ENCODE measurements around the gene SPEN. TPM values are rescaled to one million over a fixed set of nuclear protein-coding genes. Genes with fewer than 3 reads are reported as not detected.
"Not testable (repeated sequence)": the region's sequence is repeated elsewhere in the genome, so short reads cannot be mapped to it uniquely, and the experiment has no call there.

The SPEN gene
- total RNA-seq, 2 experiments from 2014 or later: 37.0 to 41.9 TPM

GRCh38 chr1:15835741-15836510, 11.6 kb upstream of the SPEN start:
- H3K4me1 Mint-ChIP-seq (ENCODE audit: low read depth): peaks cover 18% of the 10 kb centered on the region
- intact Hi-C loops (cut with micrococcal nuclease): loop anchor here (1.0 kb wide), 3 partner anchors 11 to 531 kb away; partner anchors contain the start of genes SPEN, SZRD1 and ZBTB17
- H3K27me3 Mint-ChIP-seq: no peaks in the 10 kb centered on the region
- peak overlapping the region; percentile 96 for H3K27ac Mint-ChIP-seq
- no peaks in the 10 kb centered on the region for H3K9me3 Mint-ChIP-seq
- DNase-seq: peak; percentile 100
- ChIA-PET CTCF (interaction anchor here (0.6 to 3.6 kb wide), 6 partner anchors 9 to 154 kb away, joined by 3 to 17 read pairs (median 3); partner anchors contain the start of gene SPEN), POLR2A (interaction anchor here (0.6 to 3.4 kb wide), 4 partner anchors 12 to 372 kb away, joined by 3 to 68 read pairs (median 3); partner anchors contain the start of gene SPEN)
- H3K36me3 Mint-ChIP-seq: peaks cover 4% of the 10 kb centered on the region
- peak overlapping the region; percentile 81 for H3K4me3 Mint-ChIP-seq

GRCh38 chr1:15836511-15836771, 11.1 kb upstream of the SPEN start:
- intact Hi-C loops (cut with micrococcal nuclease); H3K27me3 Mint-ChIP-seq; DNase-seq; H3K36me3 Mint-ChIP-seq; H3K9me3 Mint-ChIP-seq: not testable (repeated sequence)
- CTCF ChIA-PET: interaction anchor here (0.6 to 3.6 kb wide), 6 partner anchors 8 to 154 kb away, joined by 3 to 17 read pairs (median 3); partner anchors contain the start of gene SPEN
- POLR2A ChIA-PET: interaction anchor here (0.7 to 3.4 kb wide), 5 partner anchors 11 to 220 kb away, joined by 3 to 68 read pairs (median 3); partner anchors contain the start of gene SPEN
- H3K27ac Mint-ChIP-seq: peak overlapping the region; percentile 96
- peak overlapping the region; percentile 81 for H3K4me3 Mint-ChIP-seq
- H3K4me1 Mint-ChIP-seq (ENCODE audit: low read depth): peaks cover 18% of the 10 kb centered on the region

- CTCF ChIA-PET: interaction anchor here (1.5 to 3.6 kb wide), 3 partner anchors 11 to 114 kb away, joined by 3 to 17 read pairs (median 3); partner anchors contain the start of gene SPEN
- Mint-ChIP-seq H3K4me1 (ENCODE audit: low read depth) (peaks cover 13% of the 10 kb centered on the region), H3K36me3 (no peaks in the 10 kb centered on the region), H3K27ac (peak overlapping the region; percentile 96), H3K27me3 (no peaks in the 10 kb centered on the region), H3K9me3 (no peaks in the 10 kb centered on the region), H3K4me3 (peak overlapping the region; percentile 81)
- POLR2A ChIA-PET: interaction anchor here (0.7 to 3.4 kb wide), 5 partner anchors 11 to 220 kb away, joined by 3 to 68 read pairs (median 3); partner anchors contain the start of gene SPEN
- intact Hi-C loops (cut with micrococcal nuclease): no loop called here
- peak; percentile 82 for DNase-seq
Measured at GRCh38 chr1:15836772-15837669, 10.5 kb upstream of the SPEN start.

- H3K9me3 Mint-ChIP-seq: no peaks in the 10 kb centered on the region
- ChIA-PET CTCF (interaction anchor here (3.6 kb wide), 1 partner anchor 10 kb away, joined by 17 read pairs; the partner anchor contains the start of gene SPEN), POLR2A (interaction anchor here (3.4 kb wide), 1 partner anchor 10 kb away, joined by 68 read pairs; the partner anchor contains the start of gene SPEN)
- DNase-seq: no peak
- intact Hi-C loops (cut with micrococcal nuclease): no loop called here
- H3K36me3 Mint-ChIP-seq: no peaks in the 10 kb centered on the region
- no peak overlapping the region for H3K27ac Mint-ChIP-seq
- H3K4me3 Mint-ChIP-seq: no peak overlapping the region
- H3K4me1 Mint-ChIP-seq (ENCODE audit: low read depth): peaks cover 11% of the 10 kb centered on the region
- no peaks in the 10 kb centered on the region for H3K27me3 Mint-ChIP-seq
Measured at GRCh38 chr1:15837931-15838330, 9.6 kb upstream of the SPEN start.

- Mint-ChIP-seq H3K36me3 (no peaks in the 10 kb centered on the region), H3K9me3 (no peaks in the 10 kb centered on the region), H3K27me3 (no peaks in the 10 kb centered on the region), H3K4me3 (no peak overlapping the region), H3K4me1 (ENCODE audit: low read depth) (peaks cover 9% of the 10 kb centered on the region), H3K27ac (no peak overlapping the region)
- DNase-seq: no peak
- intact Hi-C loops (cut with micrococcal nuclease): no loop called here
- POLR2A ChIA-PET: interaction anchor here (3.4 kb wide), 1 partner anchor 9 kb away, joined by 68 read pairs; the partner anchor contains the start of gene SPEN
- CTCF ChIA-PET: interaction anchor here (3.6 kb wide), 1 partner anchor 10 kb away, joined by 17 read pairs; the partner anchor contains the start of gene SPEN
Measured at GRCh38 chr1:15838721-15839120, 8.8 kb upstream of the SPEN start.

- H3K4me3 Mint-ChIP-seq: no peak overlapping the region
- intact Hi-C loops (cut with micrococcal nuclease): no loop called here
- ChIA-PET POLR2A (interaction anchor here (0.5 to 2.0 kb wide), 4 partner anchors 10 to 395 kb away, joined by 3 to 10 read pairs (median 3); no protein-coding TSS in a partner anchor), CTCF (interaction anchor here (0.9 to 1.1 kb wide), 2 partner anchors 8 to 151 kb away, joined by 3 read pairs; no protein-coding TSS in a partner anchor)
- no peaks in the 10 kb centered on the region for H3K27me3 Mint-ChIP-seq
- H3K4me1 Mint-ChIP-seq (ENCODE audit: low read depth): peaks cover 21% of the 10 kb centered on the region
- H3K27ac Mint-ChIP-seq: no peak overlapping the region
- DNase-seq: no peak
- H3K9me3 Mint-ChIP-seq: no peaks in the 10 kb centered on the region
- peaks cover 5% of the 10 kb centered on the region for H3K36me3 Mint-ChIP-seq
Measured at GRCh38 chr1:15843826-15844572, 3.5 kb upstream of the SPEN start.

- peak overlapping the region; percentile 33 for H3K27ac Mint-ChIP-seq
- H3K4me3 Mint-ChIP-seq: peak overlapping the region; percentile 89
- H3K36me3 Mint-ChIP-seq, DNase-seq, H3K9me3 Mint-ChIP-seq, CTCF ChIA-PET, H3K27me3 Mint-ChIP-seq: not testable (repeated sequence)
- POLR2A ChIA-PET: interaction anchor here (0.6 to 5.2 kb wide), 3 partner anchors 9 to 597 kb away, joined by 3 to 97 read pairs (median 68); no protein-coding TSS in a partner anchor
- intact Hi-C loops (cut with micrococcal nuclease): loop anchor here (2.0 kb wide), 2 partner anchors 229 to 319 kb away; partner anchors contain the start of genes DDI2 and DNAJC16
- H3K4me1 Mint-ChIP-seq (ENCODE audit: low read depth): peaks cover 33% of the 10 kb centered on the region
Measured at GRCh38 chr1:15846056-15846455, 1.5 kb upstream of the SPEN start.

GRCh38 chr1:15847893-15848142, 311 bp downstream of the SPEN start:
- H3K9me3 Mint-ChIP-seq: no peaks in the 10 kb centered on the region
- no peak for DNase-seq
- H3K27ac Mint-ChIP-seq: peak overlapping the region; percentile 89
- intact Hi-C loops (cut with micrococcal nuclease): loop anchor here (1.0 to 2.0 kb wide), 4 partner anchors 13 to 321 kb away; partner anchors contain the start of genes DDI2, DNAJC16 and ZBTB17
- H3K27me3 Mint-ChIP-seq: no peaks in the 10 kb centered on the region
- H3K4me3 Mint-ChIP-seq: peak overlapping the region; percentile 89
- POLR2A ChIA-PET: interaction anchor here (0.9 to 5.2 kb wide), 12 partner anchors 11 to 230 kb away, joined by 3 to 97 read pairs (median 4); partner anchors contain the start of gene ZBTB17
- CTCF ChIA-PET: interaction anchor here (0.8 to 2.6 kb wide), 5 partner anchors 11 to 160 kb away, joined by 3 to 17 read pairs (median 9); no protein-coding TSS in a partner anchor
- peaks cover 8% of the 10 kb centered on the region for H3K36me3 Mint-ChIP-seq
- peaks cover 49% of the 10 kb centered on the region for H3K4me1 Mint-ChIP-seq (ENCODE audit: low read depth)

GRCh38 chr1:15848143-15848928, 829 bp downstream of the SPEN start:
- H3K27me3 Mint-ChIP-seq: no peaks in the 10 kb centered on the region
- peaks cover 49% of the 10 kb centered on the region for H3K4me1 Mint-ChIP-seq (ENCODE audit: low read depth)
- ChIA-PET POLR2A (interaction anchor here (0.6 to 5.2 kb wide), 9 partner anchors 11 to 137 kb away, joined by 3 to 97 read pairs (median 7); partner anchors contain the start of gene ZBTB17), CTCF (interaction anchor here (1.0 to 2.6 kb wide), 6 partner anchors 11 to 159 kb away, joined by 3 to 17 read pairs (median 12); no protein-coding TSS in a partner anchor)
- H3K27ac Mint-ChIP-seq: peak overlapping the region; percentile 93
- intact Hi-C loops (cut with micrococcal nuclease): no loop called here
- no peaks in the 10 kb centered on the region for H3K9me3 Mint-ChIP-seq
- peak overlapping the region; percentile 98 for H3K4me3 Mint-ChIP-seq
- peak; percentile 64 for DNase-seq
- H3K36me3 Mint-ChIP-seq: peaks cover 8% of the 10 kb centered on the region
